K562 (cell line): Measurements from ENCODE around the gene GPR183. TPM values are rescaled to one million over a fixed set of nuclear protein-coding genes. Genes with fewer than 3 reads are reported as not detected.

Experiments used
- CCAR2 ChIP-seq: fragments of 200-400 bp; formaldehyde crosslinking; IDR thresholded peaks from 2 replicates; pipeline ENCODE4 v1.6.1; 2017; ENCODE audit warnings: mild to moderate bottlenecking, low read depth, low read length
- CREB1 ChIP-seq, 2 experiments: sonication (generic) in 1 of 2; formaldehyde crosslinking in 1 of 2; IDR thresholded peaks; 2 replicates each; pipeline versions ENCODE4 v1.6.1 to v1.8.0; 2012 to 2022; ENCODE audit warnings: inconsistent platforms in 1 of 2, mild to moderate bottlenecking in 1 of 2, missing genetic modification reagents in 1 of 2, moderate library complexity in 1 of 2
- ESRRA ChIP-seq: fragments of 450-650 bp; IDR thresholded peaks from 2 replicates; pipeline ENCODE4 v1.6.1; 2014; ENCODE audit warnings: low read depth, mild to moderate bottlenecking, moderate library complexity, borderline replicate concordance
- ETV5 ChIP-seq: sonication (generic); formaldehyde crosslinking; IDR thresholded peaks from 2 replicates; pipeline ENCODE4 v1.4.0; 2020; ENCODE audit warnings: low read depth, mild to moderate bottlenecking, missing genetic modification reagents
- NCOA6 ChIP-seq: fragments of 450-650 bp; IDR thresholded peaks from 2 replicates; pipeline ENCODE4 v1.6.1; 2017; ENCODE audit warnings: mild to moderate bottlenecking
- RBM17 ChIP-seq: fragments of 200-400 bp; formaldehyde crosslinking; IDR thresholded peaks from 2 replicates; pipeline ENCODE4 v1.6.1; 2017; ENCODE audit warnings: low read depth, mild to moderate bottlenecking, low read length, borderline replicate concordance
- ZBTB33 ChIP-seq: sonication (generic); formaldehyde crosslinking; IDR thresholded peaks from 2 replicates; pipeline ENCODE4 v1.8.1; 2023; ENCODE audit warnings: mild to moderate bottlenecking, missing genetic modification reagents
- ZBTB7A ChIP-seq: IDR thresholded peaks from 2 replicates; pipeline ENCODE4 v1.6.1; 2011; ENCODE audit warnings: low read depth, mild to moderate bottlenecking, low read length, moderate library complexity, borderline replicate concordance; ENCODE audit not compliant: control insufficient read depth
- ZKSCAN3 ChIP-seq: fragments of 250-450 bp; sonication (Bioruptor Pico); IDR thresholded peaks from 2 replicates; pipeline ENCODE4 v1.4.0; 2020
- polyA plus RNA-seq, 8 experiments: library from polyadenylated mRNA; depleted of rRNA in 4 of 8; stranded (reverse) in 5 of 8; unstranded in 3 of 8; fragments of >200 nt; fragmentation: Nextera tagmentation in 2 of 8; fragmentation: Illumina TruSeq in 1 of 8; extraction: Ambion mirVana in 2 of 8; extraction: Trizol in 1 of 8; gene quantifications; 2 replicates each; pipeline versions ENCODE4 v1.2.1 to v1.2.3, GENCODE V29; 2011 to 2014; ENCODE audit warnings: inconsistent platforms in 1 of 8, missing spikeins in 1 of 8
- total RNA-seq, 7 experiments: library from RNA; depleted of rRNA in 6 of 7; stranded (reverse); fragments of >200 nt in 6 of 7; fragmentation: Illumina TruSeq in 2 of 7; extraction: Trizol in 2 of 7; gene quantifications; 2 replicates each; pipeline versions ENCODE4 v1.2.1 to v1.2.3, GENCODE V29; 2011 to 2021; ENCODE audit warnings: low replicate concordance in 1 of 7

Gene GPR183
- total and polyA plus RNA-seq, 9 of the 15 experiments (the other 6 are each of a cell fraction or from before 2014, with no cell fraction given), result 1.3 to 10.2 (median 3.7) TPM

- TF ChIP-seq ZBTB33 (CRISPR knock-in tag) (no peak), ZKSCAN3 (CRISPR knock-in tag) (no peak), CCAR2 (no peak), CREB1 (IDR thresholded peaks at IDR 0.05) (no peak), CREB1 (CRISPR knock-in tag; IDR thresholded peaks at IDR 0.05) (no peak), ESRRA (no peak), NCOA6 (no peak), ZBTB7A (no peak), RBM17 (no peak), ETV5 (CRISPR knock-in tag) (no peak)
These were observed 6.0 kb downstream of the GPR183 start (continued) for GRCh38 chr13:99301056-99301838.
